GM21381 (cell line): ENCODE measurements around the gene CABCOCO1.

Experiments used
- ATAC-seq: cut with Tn5 transposase; IDR thresholded peaks from one replicate; pipeline ENCODE4 v1.9.1; 2021; ENCODE audit warnings: mild to moderate bottlenecking, moderate library complexity; ENCODE audit not compliant: unreplicated experiment

Gene CABCOCO1, protein sequence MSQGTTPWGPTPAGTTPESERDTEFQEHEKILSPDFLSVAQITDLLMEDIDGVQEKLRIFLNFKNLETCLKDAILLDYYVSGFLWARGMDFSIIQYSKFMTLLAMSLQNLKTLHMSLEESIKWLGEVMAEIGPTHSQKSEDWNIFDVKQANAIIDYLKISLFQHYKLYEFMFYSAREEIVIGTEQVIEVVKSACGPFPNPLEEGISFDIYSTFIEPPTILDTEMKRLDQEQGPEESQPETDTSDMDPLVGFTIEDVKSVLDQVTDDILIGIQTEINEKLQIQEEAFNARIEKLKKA

GRCh38 chr10:61662794-61663259, at the start of gene CABCOCO1:
CABCOCO1 (plus strand) TSS chr10:61662929; CDS start chr10:61662973, 44 bp downstream.
- no peak for ATAC-seq

- ATAC-seq = no peak
Observed at GRCh38 chr10:61613665-61614064, 49.1 kb upstream of the CABCOCO1 start.

DNA sequence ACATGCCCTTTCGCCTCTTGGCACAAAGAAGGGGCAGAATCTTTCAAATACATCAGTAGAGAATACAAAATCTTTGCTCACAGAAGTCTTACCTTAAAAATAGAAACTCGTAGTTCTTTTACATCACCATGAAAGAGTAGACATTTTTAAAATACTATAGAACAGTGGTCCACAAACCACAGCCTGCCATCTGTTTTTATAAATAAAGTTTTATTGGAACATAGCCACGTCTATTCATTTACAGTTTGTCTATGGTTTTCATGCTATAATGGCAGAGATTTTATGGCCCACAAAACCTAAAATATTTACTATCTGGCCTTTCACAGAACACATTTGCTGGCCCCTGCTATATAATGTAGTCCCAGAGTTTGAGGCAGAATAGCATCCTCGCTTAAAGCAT, 46.1 kb upstream of the CABCOCO1 start:
- ATAC-seq = no peak

DNA sequence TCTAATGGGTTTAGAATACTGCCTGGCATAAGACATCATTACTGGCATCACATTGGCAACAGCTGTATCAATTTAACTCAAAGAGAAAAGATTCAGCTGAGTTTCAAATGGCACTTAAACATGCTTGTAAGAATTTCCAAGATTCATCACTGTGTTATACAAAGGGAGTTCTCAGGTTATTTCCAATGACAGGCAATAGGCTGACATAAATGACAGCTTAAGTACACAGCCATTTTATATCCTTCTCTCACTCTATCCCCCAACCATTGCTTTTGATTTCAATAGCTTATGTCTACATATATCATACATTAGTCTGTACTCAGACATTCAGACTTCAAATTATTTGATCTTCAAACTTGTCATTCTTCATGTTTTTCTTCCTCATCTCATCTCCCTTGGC, 45.5 kb upstream of the CABCOCO1 start:
- ATAC-seq = no peak

DNA sequence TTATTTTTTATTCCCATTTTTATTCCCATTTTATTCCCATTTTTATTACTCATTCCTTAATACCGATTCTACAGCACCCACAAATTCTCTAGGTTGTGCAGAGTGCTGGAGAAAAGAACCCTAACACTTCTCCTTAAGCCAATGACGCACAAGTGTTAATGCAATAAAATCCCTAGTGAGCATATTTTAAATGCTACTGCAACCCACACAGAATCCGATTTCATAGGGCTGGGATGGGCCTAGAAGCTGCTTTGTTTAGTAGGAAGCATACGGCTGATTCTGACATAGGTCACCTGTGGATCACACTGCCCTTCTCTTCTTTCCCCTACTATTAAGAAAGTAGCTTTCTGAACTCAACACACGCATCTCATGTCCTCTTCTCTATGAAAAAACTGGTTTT, 45.1 kb upstream of the CABCOCO1 start:
- no peak for ATAC-seq

DNA sequence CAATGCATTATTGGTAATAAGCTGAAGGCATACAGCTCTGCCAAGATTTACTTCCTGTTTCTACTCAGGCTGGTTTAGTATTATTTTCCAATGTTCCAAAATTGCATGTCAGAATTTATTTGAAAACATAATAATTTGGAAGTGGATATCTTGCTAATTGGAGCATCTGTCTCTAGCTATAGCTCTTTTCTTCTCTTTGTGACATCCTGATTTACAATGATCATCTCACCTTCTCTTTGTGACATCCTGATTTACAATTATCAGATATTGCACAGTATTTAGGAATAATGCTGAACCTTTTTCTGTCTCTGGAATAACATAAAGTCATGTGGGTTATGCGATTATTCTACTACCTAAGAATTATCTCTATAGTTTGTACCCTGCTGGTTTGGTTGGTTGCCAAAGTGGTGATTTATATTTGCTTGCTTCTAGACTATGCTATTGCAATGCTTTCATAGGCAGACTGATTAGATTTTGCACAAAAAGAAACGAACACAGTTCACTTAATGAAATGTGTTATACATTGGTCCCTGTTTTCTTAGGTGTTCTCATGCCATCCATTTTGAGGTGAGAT, 44.3 kb upstream of the CABCOCO1 start:
- ATAC-seq = no peak

DNA sequence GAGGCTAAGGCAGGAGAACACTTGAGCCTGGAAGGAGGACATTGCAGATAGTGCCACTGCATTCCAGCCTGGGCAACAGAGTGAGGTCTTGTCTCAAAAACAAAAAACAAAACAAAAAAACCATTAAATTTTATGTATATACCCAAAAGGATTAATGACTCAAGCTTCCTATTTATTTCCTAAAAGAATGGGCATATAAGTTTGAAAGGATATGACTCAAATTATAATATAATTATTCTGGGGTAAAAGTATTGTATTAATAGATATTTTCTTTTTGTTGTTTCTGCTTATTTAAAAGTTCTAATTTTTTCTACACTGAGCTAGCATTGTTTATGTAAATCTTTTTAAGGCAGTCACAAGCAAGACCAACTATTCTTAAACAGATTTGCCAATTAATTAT, 42.2 kb upstream of the CABCOCO1 start:
- no peak for ATAC-seq

DNA sequence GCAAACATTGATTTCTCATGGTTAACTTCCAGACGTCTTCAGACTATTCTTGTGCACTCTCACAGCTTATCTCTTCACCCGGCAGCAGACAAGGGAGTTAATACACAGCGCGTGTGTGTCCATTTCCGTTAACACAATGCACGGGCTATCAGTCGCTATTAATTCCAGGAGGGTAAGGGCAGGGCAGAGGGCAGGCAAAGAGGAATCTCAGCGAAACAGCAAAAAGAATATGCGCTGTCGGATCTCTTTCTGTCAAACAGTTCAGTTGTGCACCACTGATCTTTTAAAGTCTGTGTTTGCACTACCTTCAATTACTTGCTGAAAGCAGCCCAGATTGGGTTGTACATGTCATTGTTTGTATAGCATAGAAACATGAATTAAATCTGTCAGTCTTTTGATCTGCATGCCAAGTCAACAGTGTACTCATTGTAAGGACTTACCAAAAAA, 41.1 kb upstream of the CABCOCO1 start:
- ATAC-seq = no peak

- ATAC-seq = no peak
Observed at GRCh38 chr10:61623161-61623560, 39.6 kb upstream of the CABCOCO1 start.

GRCh38 chr10:61626209-61626608, 36.5 kb upstream of the CABCOCO1 start:
- no peak for ATAC-seq

GRCh38 chr10:61627266-61627665, 35.5 kb upstream of the CABCOCO1 start:
- no peak for ATAC-seq

DNA sequence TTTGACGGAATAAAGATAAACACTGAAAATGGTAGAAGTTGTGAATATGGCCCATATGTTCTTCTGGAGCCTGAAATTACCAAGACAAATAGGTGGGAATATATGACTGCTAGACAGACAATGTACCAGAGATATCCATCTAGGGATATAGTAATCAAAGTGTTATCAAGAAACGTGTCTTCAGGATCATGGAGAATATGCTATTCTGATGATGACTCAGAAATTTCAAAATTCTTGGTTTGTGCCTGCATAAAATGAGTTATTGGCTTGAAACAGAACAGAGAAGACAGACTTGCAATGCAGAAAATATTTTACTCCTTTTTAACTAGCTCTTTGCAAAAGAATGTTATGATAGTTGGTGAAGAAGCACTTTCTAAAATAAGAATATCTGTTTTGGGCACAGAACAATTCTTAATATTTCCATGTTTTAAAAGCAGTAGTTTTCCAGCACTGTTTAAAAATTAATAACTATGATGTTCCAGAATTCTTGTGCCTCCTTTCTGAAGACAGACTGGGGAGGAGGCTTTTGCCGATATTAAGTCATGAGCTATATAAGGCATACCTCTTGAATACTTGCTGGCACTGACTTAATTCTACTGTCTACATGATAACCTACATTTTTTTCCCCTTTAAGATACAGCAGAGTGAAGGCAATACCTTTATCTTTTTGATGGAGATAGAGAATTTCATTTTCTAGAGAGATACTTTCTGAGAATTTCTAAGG, 34.4 kb upstream of the CABCOCO1 start:
- no peak for ATAC-seq

GRCh38 chr10:61628875-61629513, 33.7 kb upstream of the CABCOCO1 start:
- ATAC-seq = no peak

DNA sequence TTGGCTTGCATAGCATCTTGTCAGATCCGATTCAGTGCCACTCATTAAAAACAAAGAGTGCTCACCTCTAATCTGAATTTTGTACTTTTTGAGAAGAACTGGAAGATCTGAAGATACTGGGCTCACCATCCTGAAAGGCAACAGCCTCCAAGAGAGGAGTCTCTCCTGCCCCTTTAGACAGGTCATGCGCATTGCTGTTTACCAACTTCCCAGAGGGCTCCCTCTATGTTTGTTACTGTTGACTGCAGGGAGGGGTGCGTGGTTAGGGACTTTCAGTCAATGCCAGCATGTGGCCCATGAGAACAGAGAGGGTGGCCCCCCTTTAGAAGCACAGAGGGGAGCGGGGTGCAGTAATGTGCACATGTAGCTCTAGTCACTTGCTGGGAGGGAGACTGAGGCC, 33.2 kb upstream of the CABCOCO1 start:
- ATAC-seq = no peak

DNA sequence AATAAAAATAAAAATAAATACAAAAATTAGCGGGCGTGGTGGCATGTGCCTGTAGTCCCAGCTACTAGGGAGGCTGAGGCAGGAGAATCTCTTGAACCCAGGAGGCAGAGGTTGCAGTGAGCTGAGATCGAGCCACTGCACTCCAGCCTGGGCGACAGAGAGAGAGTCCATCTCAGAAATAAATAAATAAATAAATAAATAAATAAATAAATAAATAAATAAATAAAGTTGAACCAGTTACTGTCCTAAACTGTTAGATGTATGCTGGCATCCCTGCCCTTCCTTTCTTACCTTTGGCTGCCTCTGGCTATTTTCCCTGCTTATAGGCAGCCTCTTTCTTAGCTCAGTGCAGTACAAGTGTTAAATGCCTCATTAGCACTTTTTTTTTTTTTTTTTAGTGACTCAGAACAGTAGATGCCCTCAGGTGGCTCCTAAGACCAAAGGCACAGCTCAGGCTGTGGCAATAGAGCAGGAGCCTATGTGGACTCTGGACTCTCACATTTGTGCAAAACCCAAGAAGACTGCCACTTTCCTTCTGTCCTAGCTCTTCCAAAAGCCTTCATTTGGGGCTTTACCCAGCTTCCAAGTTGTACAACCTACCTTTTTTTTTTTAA, 30.6 kb upstream of the CABCOCO1 start:
- no peak for ATAC-seq

DNA sequence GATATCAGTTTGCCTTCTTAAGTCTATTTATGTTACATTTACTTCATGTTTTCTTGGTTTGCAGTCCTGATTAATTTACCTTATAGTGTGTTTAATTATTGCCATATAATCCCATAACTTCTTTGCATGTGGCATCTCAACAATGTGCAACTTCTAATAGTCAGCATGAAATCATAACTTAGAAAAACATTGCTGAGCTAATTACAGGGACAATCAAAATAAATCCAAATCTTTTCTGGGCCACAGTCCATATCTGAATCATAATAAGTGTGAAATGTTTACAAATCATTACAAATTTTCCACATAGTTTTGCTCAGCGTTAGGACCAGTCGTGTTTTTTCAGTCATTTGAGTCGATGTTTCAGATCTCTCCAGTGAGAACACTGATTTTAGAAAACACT, 29.1 kb upstream of the CABCOCO1 start:
- ATAC-seq = no peak

GRCh38 chr10:61634746-61635145, 28.0 kb upstream of the CABCOCO1 start:
- no peak for ATAC-seq

DNA sequence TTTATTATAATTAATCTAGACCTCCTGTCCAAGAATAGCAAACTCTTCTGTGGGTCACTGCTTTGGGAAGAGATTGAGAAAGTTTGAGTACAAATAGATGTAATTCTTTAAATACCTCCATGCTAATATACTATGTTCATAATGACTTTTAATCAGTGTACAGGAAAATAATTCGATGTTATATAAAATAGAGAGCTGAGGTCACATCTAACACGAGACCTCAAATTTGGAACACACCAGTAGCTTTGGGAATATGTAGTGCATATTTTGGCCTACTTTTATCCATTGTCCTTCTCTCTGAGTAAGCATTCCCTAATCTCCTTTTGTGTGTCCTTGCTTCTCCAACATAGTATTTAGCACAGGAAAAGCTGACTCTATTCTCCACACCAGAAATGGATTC, 27.3 kb upstream of the CABCOCO1 start:
- no peak for ATAC-seq

GRCh38 chr10:61635932-61636331, 26.8 kb upstream of the CABCOCO1 start:
- ATAC-seq = no peak

DNA sequence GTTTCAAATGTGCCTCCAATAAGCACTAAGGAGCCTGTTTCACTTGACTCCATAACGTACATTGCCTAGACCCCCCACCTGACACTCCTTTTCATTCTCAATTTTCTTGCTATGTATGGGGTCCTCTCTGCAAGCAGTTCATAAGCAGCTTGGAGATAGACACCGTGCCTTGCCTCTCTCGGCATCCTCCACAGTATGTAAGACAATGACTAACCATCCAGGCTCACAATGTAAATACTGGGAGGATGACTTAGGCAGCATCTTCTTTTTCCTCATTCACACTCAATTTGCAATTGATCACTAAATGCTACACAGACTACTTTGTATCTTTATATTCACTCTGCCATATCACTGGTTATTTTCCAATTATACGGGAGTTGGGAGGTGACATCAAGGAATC, 22.8 kb upstream of the CABCOCO1 start:
- no peak for ATAC-seq

DNA sequence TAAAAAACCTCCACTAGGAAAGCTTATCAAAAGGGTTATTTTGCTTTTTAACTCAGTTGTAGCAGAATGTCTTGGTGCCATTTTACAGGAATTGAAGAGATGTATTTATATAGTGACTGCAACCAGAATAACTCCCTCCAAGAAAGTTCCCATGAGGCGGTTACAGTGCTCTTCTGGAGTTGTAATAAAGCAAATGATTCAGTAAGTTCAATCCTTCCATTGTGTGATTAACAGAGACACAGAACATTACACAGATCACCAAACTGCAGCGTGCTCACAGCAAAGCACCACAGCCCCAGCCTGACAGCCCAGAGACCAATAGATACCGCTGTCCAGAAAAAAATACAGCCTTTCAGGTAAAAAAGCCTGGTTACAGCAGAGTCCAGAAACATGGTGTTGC, 21.9 kb upstream of the CABCOCO1 start:
- no peak for ATAC-seq
